ENCODE measurements around the gene CLMN.

Gene CLMN

DNA sequence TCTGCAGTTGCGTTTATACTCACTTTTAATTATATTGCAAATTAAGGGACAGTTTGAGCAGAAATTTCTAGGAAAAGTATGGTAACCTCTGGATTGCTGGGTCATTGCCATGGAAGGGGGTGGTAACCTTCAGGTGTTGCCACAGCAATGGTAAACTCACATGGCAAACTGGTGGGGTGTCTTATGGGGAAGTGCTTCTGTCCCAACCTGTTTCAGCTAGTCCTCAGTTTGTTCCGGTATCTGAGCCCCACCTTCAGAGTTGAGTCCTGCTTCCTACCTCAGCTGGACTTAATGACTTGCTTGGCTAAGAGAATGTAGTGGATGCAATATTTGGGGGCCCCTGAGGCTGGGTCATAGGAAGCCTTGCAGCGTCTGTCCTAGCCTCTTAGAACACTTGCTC, 7.3 kb upstream of the CLMN start:
- Histone ChIP-seq H4K20me1 (ENCODE audit: insufficient read depth, low read length) (no peaks in the 10 kb centered on the region), H3K9ac (ENCODE audit: low read length) (no peak overlapping the region), H3K27me3 (ENCODE audit: insufficient read depth, low read length) (peaks cover 15% of the 10 kb centered on the region), H3K79me2 (ENCODE audit: insufficient read depth, low read length) (no peaks in the 10 kb centered on the region), H3K4me2 (ENCODE audit: low read length) (no peak overlapping the region), H3K27ac (ENCODE audit: low read depth, low read length, poor library complexity, severe bottlenecking) (no peak overlapping the region), H3K4me1 (ENCODE audit: insufficient read depth, low read length, severe bottlenecking) (peaks cover 17% of the 10 kb centered on the region), H3K36me3 (ENCODE audit: insufficient read depth, low read length) (no peaks in the 10 kb centered on the region; the same call in 1 of the 2 replicates), H3K9me3 (ENCODE audit: low read length) (0 out of 2 replicates have a peak, but pooled peaks cover 7% of the 10 kb centered on the region), H3K9me2 (ENCODE audit: low read depth, low read length) (no peaks in the 10 kb centered on the region), H3K4me3 (ENCODE audit: low read depth, low read length, poor library complexity, severe bottlenecking) (no peak overlapping the region), H3F3A (ENCODE audit: insufficient read depth, low read length) (no peaks in the 10 kb centered on the region), H2AFZ (ENCODE audit: low read length) (no peak overlapping the region)
- TF ChIP-seq, protein P1, sequence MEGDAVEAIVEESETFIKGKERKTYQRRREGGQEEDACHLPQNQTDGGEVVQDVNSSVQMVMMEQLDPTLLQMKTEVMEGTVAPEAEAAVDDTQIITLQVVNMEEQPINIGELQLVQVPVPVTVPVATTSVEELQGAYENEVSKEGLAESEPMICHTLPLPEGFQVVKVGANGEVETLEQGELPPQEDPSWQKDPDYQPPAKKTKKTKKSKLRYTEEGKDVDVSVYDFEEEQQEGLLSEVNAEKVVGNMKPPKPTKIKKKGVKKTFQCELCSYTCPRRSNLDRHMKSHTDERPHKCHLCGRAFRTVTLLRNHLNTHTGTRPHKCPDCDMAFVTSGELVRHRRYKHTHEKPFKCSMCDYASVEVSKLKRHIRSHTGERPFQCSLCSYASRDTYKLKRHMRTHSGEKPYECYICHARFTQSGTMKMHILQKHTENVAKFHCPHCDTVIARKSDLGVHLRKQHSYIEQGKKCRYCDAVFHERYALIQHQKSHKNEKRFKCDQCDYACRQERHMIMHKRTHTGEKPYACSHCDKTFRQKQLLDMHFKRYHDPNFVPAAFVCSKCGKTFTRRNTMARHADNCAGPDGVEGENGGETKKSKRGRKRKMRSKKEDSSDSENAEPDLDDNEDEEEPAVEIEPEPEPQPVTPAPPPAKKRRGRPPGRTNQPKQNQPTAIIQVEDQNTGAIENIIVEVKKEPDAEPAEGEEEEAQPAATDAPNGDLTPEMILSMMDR (IDR thresholded peaks at IDR 0.05; ENCODE audit: low read length) = no peak
- no peak for TF ChIP-seq EZH2 (IDR thresholded peaks at IDR 0.05; ENCODE audit: borderline replicate concordance, low read length)

DNA sequence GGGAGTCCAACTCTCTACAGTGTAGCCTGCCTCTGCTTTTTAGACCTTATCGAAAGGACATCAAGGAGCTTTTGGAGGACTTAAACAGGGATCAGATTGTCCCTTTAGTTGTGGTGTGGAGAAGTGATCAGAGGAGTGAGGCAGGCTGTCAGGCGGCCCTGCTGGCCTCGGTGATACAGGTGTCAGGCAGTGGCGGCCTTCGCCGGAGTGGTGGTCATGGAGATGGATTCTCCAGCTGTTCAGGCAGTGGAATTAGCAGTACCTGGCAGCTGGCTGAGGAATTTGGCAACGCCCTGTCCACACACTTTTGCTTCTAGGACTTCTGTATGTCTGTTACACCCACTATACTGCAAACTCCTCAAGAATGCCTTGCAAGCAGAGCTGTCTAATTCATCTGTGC, 4.2 kb upstream of the CLMN start:
- H3K9me3 ChIP-seq (ENCODE audit: low read length) = 0 out of 2 replicates have a peak, but pooled peaks cover 7% of the 10 kb centered on the region
- peaks cover 15% of the 10 kb centered on the region for H3K27me3 ChIP-seq (ENCODE audit: insufficient read depth, low read length)
- TF ChIP-seq, protein P1 (IDR thresholded peaks at IDR 0.05; ENCODE audit: low read length) = no peak
- no peak for TF ChIP-seq EZH2 (IDR thresholded peaks at IDR 0.05; ENCODE audit: borderline replicate concordance, low read length)
- H3K9me2 ChIP-seq (ENCODE audit: low read depth, low read length) = no peaks in the 10 kb centered on the region
- no peak overlapping the region for H2AFZ ChIP-seq (ENCODE audit: low read length)
- no peaks in the 10 kb centered on the region for H3K79me2 ChIP-seq (ENCODE audit: insufficient read depth, low read length)
- H3K4me1 ChIP-seq (ENCODE audit: insufficient read depth, low read length, severe bottlenecking) = peaks cover 28% of the 10 kb centered on the region
- H4K20me1 ChIP-seq (ENCODE audit: insufficient read depth, low read length) = no peaks in the 10 kb centered on the region
- no peak overlapping the region for H3K4me2 ChIP-seq (ENCODE audit: low read length)
- no peak overlapping the region for H3K27ac ChIP-seq (ENCODE audit: low read depth, low read length, poor library complexity, severe bottlenecking)
- no peak overlapping the region for H3K9ac ChIP-seq (ENCODE audit: low read length)
- no peaks in the 10 kb centered on the region for H3F3A ChIP-seq (ENCODE audit: insufficient read depth, low read length)
- H3K36me3 ChIP-seq (ENCODE audit: insufficient read depth, low read length) = no peaks in the 10 kb centered on the region; the same call in 1 of the 2 replicates
- no peak overlapping the region for H3K4me3 ChIP-seq (ENCODE audit: low read depth, low read length, poor library complexity, severe bottlenecking)

DNA sequence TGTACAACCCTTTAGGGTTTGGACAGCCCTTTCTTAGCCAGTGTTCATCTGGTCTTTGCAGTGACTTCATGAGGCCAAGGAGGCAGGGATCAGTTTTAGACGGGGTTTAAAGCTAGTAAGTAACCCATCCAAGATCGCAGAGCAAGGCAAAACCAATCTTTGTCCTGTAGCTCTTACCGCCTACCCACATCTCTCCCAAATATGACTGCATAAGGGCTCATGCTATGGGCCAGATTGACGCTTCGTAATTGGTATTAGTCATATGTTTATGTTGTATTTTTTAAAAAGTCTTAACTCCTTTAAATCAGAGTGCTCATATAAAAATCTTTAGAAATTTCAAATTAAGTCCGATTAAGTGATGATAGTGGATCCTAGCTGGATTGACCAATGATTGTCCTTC, 3.7 kb upstream of the CLMN start:
- TF ChIP-seq EZH2 (IDR thresholded peaks at IDR 0.05; ENCODE audit: borderline replicate concordance, low read length) = no peak
- TF ChIP-seq, protein P1 (IDR thresholded peaks at IDR 0.05; ENCODE audit: low read length) = no peak
- Histone ChIP-seq H3K9ac (ENCODE audit: low read length) (no peak overlapping the region), H3K4me1 (ENCODE audit: insufficient read depth, low read length, severe bottlenecking) (peaks cover 29% of the 10 kb centered on the region), H3K27ac (ENCODE audit: low read depth, low read length, poor library complexity, severe bottlenecking) (no peak overlapping the region), H3K4me3 (ENCODE audit: low read depth, low read length, poor library complexity, severe bottlenecking) (no peak overlapping the region), H4K20me1 (ENCODE audit: insufficient read depth, low read length) (no peaks in the 10 kb centered on the region), H3F3A (ENCODE audit: insufficient read depth, low read length) (no peaks in the 10 kb centered on the region), H3K9me2 (ENCODE audit: low read depth, low read length) (no peaks in the 10 kb centered on the region), H3K9me3 (ENCODE audit: low read length) (0 out of 2 replicates have a peak, but pooled peaks cover 7% of the 10 kb centered on the region), H3K36me3 (ENCODE audit: insufficient read depth, low read length) (no peaks in the 10 kb centered on the region; the same call in 1 of the 2 replicates), H3K27me3 (ENCODE audit: insufficient read depth, low read length) (peaks cover 15% of the 10 kb centered on the region), H2AFZ (ENCODE audit: low read length) (no peak overlapping the region), H3K4me2 (ENCODE audit: low read length) (no peak overlapping the region), H3K79me2 (ENCODE audit: insufficient read depth, low read length) (no peaks in the 10 kb centered on the region)
